NCI-H345 treated with DMSO at 0.1 percent for 48 hours (cell line): Measurements from ENCODE around the gene PIAS4.
"Not testable (repeated sequence)": the region's sequence is repeated elsewhere in the genome, so short reads cannot be mapped to it uniquely, and the experiment has no call there.

Experiments
- DNase-seq: peaks from one replicate; lab custom pipeline; 2025; ENCODE audit not compliant: unreplicated experiment; lab: John Stamatoyannopoulos, UW

Gene PIAS4

DNA sequence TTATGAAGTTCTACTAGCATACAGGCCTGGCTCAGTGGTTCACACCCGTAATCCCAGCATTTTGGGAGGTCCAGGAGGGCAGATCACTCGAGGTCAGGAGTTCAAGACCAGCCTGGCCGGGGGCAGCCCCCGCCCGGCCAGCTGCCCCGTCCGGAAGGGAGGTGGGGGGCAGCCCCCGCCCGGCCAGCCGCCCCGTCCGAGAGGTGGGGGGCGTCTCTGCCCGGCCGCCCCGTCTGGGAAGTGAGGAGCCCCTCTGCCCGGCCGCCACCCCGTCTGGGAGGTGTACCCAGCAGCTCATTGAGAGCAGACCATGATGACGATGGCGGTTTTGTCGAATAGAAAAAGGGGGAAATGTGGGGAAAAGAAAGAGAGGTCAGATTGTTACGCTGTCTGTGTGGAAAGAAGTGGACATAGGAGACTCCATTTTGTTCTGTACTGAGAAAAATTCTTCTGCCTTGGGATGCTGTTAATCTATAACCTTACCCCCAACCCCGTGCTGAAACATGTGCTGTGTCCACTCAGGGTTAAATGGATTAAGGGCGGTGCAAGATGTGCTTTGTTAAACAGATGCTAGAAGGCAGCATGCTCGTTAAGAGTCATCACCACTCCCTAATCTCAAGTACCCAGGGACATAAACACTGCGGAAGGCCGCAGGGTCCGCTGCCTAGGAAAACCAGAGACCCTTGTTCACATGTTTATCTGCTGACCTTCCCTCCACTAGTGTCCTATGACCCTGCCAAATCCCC lies 8.7 kb upstream of the PIAS4 start:
- DNase-seq = not testable (repeated sequence)

DNA sequence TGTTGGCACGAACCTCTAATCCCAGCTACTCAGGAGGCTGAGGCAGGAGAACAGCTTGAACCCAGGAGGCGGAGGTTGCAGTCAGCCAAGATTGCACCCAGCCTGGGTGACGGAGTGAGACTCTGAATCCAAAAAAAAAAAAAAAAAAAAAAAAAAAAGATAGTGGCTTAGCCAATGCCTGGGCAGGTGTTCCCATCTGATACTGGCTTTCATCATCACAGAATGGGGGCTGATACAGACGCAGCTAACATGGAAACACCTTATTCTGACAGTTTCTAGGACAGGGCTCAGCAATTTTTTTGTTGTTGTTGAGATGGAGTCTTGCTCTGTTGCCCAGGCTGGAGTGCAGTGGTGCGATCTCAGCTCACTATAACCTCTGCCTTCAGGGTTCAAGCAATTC lies 6.7 kb upstream of the PIAS4 start:
- not testable (repeated sequence) for DNase-seq

DNA sequence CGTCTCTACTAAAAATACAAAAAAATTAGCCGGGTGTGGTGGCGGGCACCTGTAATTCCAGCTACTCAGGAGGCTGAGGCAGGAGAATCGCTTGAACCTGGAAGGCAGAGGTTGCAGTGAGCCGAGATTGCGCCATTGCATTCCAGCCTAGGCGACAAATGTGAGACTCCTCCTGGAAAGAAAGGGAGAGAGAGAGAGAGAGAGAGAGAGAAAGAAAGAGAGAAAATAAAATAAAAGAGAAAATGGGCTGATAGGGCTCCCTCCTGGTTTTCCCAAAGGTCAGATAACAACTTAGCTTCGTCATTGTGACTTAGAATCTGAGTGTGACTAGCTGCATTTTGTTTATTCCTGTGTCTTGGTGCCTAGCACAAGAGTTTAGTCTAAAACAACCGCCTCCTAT lies 2.1 kb upstream of the PIAS4 start:
- DNase-seq = not testable (repeated sequence)

DNA sequence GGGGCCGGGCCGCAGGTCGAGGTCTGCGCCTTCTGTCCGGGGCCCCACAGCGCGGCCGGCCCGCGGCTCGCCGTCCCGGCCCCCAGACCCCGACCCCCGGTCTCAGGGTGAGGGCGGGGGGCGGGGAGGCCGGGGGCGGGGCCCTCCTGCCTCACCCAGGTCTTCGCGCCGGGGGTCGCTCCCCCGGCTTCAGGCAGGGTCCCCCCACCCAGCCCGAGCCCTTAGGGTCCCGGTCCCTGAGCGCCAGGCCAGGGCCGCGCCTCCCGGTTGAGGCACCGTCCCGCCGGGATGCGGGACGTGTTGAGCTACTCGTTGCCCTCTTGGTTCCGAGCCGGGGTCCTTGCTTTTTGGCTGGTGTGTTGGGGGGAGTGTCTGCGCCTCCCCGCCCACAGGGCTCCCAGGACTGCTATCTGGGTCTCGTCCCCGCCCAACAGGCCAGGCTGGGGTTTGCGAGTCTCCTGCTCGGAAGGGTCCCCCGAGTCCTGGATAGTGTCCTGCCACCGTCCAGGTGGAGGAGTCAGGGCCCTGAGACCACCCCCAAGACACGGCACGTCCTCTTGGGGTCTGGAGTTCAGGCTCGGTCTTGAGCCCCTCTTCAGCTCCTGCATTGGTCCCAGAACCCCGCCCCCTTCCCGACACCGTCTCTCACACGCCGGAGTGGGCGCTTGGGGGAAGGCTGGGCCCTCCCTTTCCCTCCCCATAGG lies 452 bp downstream of the PIAS4 start:
- DNase-seq = no peak

DNA sequence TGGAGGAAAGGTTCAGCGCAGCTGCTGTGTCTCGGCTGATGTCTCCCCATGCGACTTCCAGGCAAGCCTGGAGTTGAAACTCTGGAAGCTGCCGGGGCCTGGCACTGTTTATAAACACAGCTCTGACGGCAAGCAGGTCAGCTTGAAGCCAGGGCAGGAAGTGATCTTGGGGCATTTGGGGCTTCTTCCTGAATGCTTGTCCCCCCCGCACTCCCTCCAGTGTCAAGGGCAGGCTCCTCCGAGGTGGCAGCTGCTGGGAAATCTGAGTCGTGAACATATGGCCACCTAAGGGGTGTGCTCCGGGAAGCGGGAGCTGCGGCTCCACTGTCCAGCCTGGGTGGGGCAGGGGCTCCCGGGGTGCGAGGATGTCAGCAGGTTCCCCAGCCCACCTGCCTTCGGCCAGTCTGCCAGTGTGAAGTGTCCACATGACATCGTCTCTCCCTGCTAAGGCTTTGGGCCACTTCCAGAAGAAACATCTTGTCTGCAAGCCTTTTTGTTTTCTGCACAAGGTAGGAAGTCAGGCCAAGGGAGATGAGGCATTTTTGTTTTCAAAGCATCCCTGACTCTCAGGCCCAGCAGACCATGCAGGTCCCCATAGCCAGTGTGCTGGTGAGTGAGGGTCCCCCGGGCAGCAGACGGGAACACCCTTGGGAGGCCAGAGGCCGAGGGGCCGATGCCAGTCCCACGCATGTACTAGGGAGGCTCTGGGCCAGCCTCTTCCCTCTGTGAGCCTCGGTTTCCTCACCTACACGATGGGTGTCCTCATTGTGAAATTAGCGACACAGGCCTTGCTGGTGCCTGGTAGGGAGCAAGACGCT lies 2.7 kb downstream of the PIAS4 start:
- DNase-seq = no peak

DNA sequence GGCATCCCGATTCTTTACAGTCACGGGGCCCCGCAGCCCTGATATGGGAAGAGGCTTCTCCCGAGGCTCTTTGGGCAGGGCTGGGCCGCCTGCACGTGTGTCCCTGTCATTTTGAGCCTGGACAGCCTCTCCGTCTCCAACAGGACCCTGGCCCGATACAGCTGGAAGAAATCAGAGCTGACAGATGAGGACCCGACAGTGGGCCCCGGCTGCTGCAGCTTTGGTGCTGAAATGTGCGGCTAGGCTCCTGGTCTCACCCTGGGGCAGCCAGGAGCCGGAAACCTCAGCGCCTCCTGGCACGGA lies 3.2 kb downstream of the PIAS4 start:
- DNase-seq = no peak

GRCh38 chr19:4011430-4011829 lies 3.9 kb downstream of the PIAS4 start:
- DNase-seq = not testable (repeated sequence)

GRCh38 chr19:4012092-4012974 lies 4.8 kb downstream of the PIAS4 start:
- peak; percentile 25 for DNase-seq

GRCh38 chr19:4012975-4013634 lies 5.6 kb downstream of the PIAS4 start:
- DNase-seq = no peak

DNA sequence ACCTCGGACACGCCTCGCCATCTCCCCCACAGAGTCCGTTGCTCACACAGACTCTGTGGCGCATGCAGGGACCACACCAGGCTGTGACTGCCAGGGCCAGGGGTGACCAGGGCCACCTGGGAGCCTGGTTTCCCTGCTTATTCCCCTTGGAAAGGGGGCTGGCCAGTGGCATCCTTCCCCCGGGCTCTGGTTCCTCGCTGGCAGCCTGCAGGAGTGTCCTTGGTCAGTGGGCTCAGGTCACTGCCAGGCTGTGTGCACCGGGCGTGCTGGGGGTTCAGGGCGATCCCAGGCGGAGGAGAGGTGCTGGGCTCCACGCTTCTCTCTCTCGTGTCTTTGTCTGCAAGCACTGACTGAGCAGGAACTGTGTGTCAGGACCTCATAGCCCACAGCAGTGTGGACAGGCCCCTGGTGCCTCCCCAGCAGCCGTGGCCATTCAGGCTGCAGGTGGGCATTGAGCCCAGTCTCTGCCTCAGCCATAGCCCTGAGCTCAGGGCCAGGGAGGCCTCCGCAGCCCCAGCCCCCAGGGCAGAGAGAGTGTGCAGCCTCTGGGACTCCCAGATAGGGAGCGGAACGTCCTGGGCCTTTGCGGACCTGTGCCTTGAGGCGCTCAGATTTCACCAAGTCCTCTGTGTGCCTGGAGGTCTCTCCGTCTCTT lies 6.5 kb downstream of the PIAS4 start:
- DNase-seq = no peak

GRCh38 chr19:4014541-4015491 lies 7.3 kb downstream of the PIAS4 start:
- no peak for DNase-seq

DNA sequence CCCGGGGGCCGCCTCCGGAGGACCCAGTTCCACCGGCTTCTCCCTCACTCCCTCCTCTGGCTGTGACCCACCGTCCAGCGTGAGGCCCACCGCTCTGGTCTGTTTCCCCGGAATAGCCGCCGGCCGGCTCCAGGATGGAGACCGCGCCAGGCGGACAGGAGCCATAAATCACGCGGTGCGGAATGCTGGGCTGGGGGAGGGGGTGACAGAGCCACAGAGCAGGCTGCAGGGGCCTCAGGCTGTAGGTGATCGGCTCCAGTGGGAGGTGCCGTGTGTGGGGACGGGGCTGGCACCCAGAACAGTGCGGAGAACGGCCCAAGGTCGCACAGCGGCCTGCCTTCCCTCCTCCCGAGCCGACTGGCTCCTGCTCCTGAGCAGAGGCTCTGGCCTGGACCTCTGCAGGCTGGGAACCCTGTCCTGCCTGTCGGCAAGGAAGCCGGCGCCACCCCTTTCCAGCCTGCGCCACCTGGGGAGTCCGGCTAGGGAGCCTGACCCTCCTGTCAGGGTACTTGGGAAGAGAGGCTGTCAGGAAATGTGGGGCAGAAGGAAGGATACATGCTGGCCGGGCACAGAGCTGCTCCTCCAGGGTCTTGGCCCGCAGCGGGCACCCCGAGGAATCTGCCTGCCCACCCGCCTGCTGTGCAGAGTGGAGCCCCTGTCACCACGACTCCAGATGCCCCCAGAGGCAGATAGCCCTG lies 8.3 kb downstream of the PIAS4 start:
- DNase-seq = no peak

- DNase-seq = no peak
These were observed 8.9 kb downstream of the PIAS4 start for GRCh38 chr19:4016486-4016885.

GRCh38 chr19:4016903-4017638 lies 9.5 kb downstream of the PIAS4 start:
- no peak for DNase-seq

- DNase-seq = no peak
These were observed 10.6 kb downstream of the PIAS4 start for GRCh38 chr19:4018140-4018613.

GRCh38 chr19:4018775-4019504 lies 11.4 kb downstream of the PIAS4 start:
- DNase-seq = no peak

GRCh38 chr19:4019578-4019977 lies 12.0 kb downstream of the PIAS4 start:
- no peak for DNase-seq
